ENCODE results near the gene IFNAR1. TPM values are rescaled to one million over a fixed set of nuclear protein-coding genes. Genes with fewer than 3 reads are reported as not detected.
A peak's percentile ranks its signal among the peaks of the same experiment; 100 is the strongest.
"Not testable (repeated sequence)": the region's sequence is repeated elsewhere in the genome, so short reads cannot be mapped to it uniquely, and the experiment has no call there.

Gene IFNAR1
- total RNA-seq, 2 donors from 2014 or later = 30.7 to 33.1 TPM

- intact Hi-C loops (cut with DNase I) = loop anchor here (5.0 to 10.0 kb wide), 3 partner anchors 168 to 536 kb away; no protein-coding TSS in a partner anchor
- no peak for ATAC-seq
These were observed 45.5 kb downstream of the IFNAR1 start for GRCh38 chr21:33370305-33370704.

DNA sequence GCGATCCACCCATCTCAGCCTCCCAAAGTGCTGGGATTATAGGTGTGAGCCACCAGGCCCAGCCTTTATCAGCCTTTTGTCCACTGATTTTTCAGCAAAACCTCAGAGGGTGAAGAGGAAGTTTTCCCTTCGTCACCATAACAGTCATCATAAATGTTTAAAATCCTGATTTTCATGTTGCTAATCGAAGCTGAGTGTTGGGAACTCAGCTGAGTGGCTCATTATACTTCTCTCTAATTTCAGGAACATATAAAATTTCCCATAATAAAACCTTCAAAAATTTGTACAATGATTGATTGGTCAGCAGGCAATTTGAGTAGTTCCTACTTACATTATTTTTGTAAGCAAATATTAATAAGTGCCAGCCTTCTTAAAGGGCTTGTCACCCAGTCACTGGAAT is 46.6 kb downstream of the IFNAR1 start:
- DNase-seq (no peak), ATAC-seq (no peak)
- intact Hi-C loops (cut with DNase I) = loop anchor here (5.0 to 10.0 kb wide), 3 partner anchors 169 to 537 kb away; no protein-coding TSS in a partner anchor

More at GRCh38 chr21:33370305-33370704, 45.5 kb downstream of the IFNAR1 start:
- DNase-seq = no peak

- intact Hi-C loops (cut with DNase I) = loop anchor here (5.0 to 10.0 kb wide), 3 partner anchors 170 to 538 kb away; no protein-coding TSS in a partner anchor
- ATAC-seq (no peak), DNase-seq (no peak)
These were observed 47.8 kb downstream of the IFNAR1 start for GRCh38 chr21:33372582-33372981.

GRCh38 chr21:33373451-33373850 is 48.7 kb downstream of the IFNAR1 start:
- intact Hi-C loops (cut with DNase I) = loop anchor here (5.0 to 10.0 kb wide), 3 partner anchors 171 to 539 kb away; no protein-coding TSS in a partner anchor
- DNase-seq (no peak), ATAC-seq (no peak)

GRCh38 chr21:33374080-33374449 is 49.3 kb downstream of the IFNAR1 start:
- intact Hi-C loops (cut with DNase I) = loop anchor here (5.0 to 10.0 kb wide), 3 partner anchors 172 to 539 kb away; no protein-coding TSS in a partner anchor
- ATAC-seq (peak in 1 of 2 donors; percentile 35), DNase-seq (no peak)

DNA sequence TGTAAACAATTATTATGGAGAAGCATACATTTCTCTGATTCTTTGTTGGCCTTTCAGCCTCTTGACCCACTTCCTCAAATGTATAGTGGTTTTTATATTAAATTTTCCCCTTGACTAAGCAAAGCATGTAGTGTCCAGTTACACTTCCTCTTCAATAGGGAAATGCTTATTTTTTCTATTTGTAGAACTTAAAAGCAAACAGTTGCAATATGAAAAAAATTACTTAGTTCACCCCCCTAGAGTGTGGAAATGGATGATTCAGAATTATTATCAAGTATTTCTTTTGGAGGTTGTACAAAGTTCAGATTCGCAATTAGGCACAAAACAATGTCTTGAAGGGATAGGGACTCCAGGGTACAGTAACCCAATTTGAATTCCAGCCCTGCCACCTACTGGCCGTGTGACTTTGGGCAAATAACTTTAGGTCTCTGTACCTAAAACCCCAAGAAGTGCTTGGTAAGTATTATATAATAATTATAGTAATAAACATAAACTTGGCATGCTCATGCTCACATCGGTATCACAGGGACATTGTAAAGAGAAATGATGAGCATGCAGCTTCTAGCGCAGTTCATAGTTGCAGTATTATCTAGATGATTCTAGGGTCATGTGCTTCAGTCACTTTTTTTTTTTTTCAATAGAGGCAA is 49.8 kb downstream of the IFNAR1 start:
- DNase-seq = peak; percentile 58
- peak; percentile 81 to 90 for ATAC-seq

DNA sequence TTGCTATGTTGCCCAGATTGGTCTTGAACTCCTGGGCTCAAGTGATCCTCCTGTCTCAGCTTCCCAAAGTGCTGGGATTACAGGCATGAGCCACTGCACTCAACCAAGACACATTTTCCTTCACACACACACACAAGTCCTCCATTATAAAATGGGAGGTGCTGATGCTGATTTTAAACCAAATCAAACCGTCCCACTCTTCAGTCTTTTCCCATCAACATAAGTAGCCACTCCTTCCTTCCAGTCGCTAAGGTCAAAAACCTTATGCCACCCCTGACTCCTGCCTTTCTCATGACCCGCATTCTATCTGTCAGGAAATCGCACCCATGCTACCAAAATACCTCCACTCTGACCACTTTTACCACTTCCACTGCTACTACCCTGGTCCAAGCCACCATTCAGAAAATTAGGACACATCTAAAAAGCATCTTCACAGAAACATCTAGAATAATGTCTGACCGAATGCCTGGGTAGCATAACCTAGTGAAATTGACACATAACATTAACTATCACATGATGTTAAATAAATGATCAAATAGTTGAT is 50.4 kb downstream of the IFNAR1 start:
- DNase-seq = no peak
- ATAC-seq = no peak
- intact Hi-C loops (cut with DNase I) = loop anchor here in 1 of 2 donors (10.0 kb wide), 1 partner anchor 540 kb away; no protein-coding TSS in a partner anchor

More for the DNA sequence above, 49.8 kb downstream of the IFNAR1 start:
- intact Hi-C loops (cut with DNase I) = loop anchor here (5.0 to 10.0 kb wide), 3 partner anchors 172 to 540 kb away; no protein-coding TSS in a partner anchor

DNA sequence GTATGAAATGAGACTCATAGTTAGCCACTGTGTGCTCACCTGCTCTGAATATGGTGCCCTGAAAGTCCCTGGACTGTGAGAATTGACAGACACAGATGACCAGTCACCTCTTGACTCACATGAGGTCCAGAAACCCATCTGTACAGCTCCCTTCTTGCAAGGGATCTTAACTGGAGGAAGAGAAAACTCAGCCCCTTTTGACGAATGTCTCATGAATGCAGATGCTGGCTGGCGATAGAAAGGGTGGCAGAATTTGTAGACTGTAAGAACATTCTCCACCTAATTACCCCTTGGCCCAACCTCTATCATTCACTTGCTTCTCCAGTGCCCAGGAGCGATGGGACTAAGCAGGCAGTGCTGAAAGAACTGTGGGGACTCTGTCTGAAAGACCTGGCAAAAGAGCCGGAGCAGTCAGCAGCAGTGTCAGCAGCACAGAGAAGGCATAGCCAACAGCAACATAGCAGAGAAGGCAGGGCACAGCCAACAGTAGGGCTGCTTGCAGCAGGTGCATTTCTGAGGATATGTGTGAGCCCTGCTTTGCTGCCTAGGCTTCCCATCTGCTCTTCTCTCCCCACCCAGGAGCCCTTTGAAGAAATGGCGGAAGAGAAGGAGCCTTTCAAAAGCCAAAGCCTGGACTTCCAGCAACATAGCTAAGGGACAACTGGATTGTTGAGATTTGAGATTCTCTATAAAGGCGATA is 52.6 kb downstream of the IFNAR1 start:
- DNase-seq (no peak), ATAC-seq (no peak)
- intact Hi-C loops (cut with DNase I) = loop anchor here in 1 of 2 donors (10.0 kb wide), 1 partner anchor 543 kb away; no protein-coding TSS in a partner anchor

DNA sequence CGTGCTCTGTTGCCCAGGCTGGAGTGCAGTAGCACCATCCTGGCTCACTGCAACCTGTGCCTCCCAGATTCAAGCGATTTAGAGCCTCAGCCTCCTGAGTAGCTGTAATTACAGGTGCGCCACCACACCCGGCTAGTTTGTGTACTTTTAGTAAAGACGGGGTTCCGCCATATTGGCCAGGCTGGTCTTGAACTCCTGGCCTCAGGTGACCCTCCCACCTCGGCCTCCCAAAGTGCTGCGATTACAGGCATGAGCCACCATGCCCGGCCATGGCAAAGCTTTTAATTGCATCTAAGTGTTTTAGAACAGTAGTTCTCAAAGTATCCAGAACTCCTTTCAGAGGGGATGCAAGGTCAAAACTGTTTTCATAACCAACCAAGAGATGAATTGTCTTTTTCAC is 53.3 kb downstream of the IFNAR1 start:
- DNase-seq = no peak
- ATAC-seq = no peak
- intact Hi-C loops (cut with DNase I) = loop anchor here in 1 of 2 donors (10.0 kb wide), 1 partner anchor 543 kb away; no protein-coding TSS in a partner anchor

- ATAC-seq = peak; percentile 20 to 78
- intact Hi-C loops (cut with DNase I) = loop anchor here in 1 of 2 donors (10.0 kb wide), 1 partner anchor 545 kb away; no protein-coding TSS in a partner anchor
These were observed 55.2 kb downstream of the IFNAR1 start for GRCh38 chr21:33379934-33380333.

GRCh38 chr21:33380483-33380998 is 55.8 kb downstream of the IFNAR1 start:
- intact Hi-C loops (cut with DNase I) = no loop called here
- ATAC-seq = peak; percentile 98
- peak; percentile 96 for DNase-seq

More at GRCh38 chr21:33379934-33380333, 55.2 kb downstream of the IFNAR1 start:
- DNase-seq = peak; percentile 43

DNA sequence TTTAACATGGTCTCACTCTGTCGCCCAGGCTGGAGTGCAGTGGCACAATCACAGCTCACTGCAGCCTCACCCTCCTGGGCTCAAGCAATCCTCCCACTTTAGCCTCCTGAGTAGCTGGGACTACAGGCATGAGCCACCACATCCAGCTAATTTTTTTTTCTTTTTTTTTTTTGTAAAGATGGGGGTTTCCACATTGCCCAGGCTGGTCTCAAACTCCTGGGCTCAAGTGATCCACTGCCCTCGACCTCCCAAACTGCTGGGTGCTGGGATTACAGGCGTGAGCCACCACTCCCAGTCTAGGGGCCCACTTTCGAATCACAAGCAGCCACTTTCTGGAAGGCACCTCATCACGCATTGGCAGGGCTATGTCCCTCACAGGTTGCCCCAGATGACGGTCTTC is 56.6 kb downstream of the IFNAR1 start:
- ATAC-seq; DNase-seq; intact Hi-C loops (cut with DNase I): not testable (repeated sequence)

DNA sequence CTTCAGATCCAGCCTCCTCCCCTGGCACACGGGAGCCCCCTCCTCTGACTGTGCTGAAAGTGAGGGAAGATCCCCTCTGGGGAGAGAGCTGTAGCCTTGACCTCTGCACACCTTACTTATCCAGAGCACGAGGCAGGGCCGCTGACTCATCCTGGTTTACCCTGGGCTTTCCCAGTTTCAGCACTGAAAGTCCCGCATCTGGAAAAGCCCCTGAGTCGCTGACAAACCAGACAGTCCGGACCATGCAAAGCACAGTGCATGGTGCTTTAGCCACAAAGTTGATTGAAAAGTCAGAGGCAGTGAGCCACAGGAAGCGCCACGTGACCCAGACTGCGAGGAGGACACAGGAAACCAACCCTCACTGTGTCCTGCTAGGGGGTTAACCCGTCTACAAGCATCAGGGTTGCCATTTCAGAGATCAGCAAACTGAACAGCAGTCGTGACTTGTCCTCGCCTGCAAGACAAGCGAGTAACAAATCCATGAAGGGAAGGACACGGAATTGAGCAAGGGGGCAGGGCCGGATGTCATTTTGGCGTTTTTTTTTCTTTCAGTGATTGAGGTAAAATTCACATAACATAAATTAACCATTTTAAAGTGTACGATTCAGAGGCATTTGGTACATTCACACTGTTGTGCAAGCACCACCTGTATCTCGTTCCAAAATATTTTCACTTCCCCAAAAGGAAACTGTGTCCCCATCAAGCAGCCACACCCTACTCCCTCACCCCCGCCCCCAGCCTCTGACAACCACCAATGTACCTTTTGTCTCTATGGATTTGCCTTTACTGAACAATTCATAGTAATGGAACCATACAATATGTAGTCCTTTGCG is 58.5 kb downstream of the IFNAR1 start:
- DNase-seq (peak; percentile 68), ATAC-seq (peak; percentile 31 to 50)
- intact Hi-C loops (cut with DNase I) = no loop called here

- no peak for DNase-seq
- no peak for ATAC-seq
- intact Hi-C loops (cut with DNase I) = no loop called here
These were observed 60.1 kb downstream of the IFNAR1 start for GRCh38 chr21:33384841-33385331.

DNA sequence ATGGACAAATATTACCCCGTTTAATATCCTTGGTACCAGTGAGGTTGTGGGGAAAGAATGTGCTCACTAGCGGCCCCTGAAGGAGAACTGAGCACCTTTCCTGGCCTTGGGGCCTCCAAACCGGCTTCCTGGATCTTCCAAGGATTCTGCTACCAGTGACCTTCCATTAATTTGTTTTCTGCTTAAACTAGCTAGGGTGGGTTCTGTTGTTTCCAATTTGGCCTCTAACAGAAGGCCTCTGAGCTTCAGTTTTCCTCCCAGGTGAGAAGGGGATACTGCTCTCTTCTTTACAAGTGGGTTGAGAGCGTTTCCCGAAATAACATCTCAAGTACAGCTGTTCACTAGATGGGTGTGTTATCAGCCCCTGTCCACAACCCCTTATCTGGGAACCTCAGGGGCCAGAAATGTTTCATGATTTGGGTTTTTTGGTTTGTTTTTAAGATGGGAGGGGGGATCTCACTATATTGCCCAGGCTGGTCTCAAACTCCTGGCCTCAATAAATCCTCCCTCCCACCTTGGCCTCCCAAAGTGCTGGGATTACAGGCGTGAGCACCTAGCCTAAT is 61.5 kb downstream of the IFNAR1 start:
- intact Hi-C loops (cut with DNase I) = no loop called here
- no peak for ATAC-seq

DNA sequence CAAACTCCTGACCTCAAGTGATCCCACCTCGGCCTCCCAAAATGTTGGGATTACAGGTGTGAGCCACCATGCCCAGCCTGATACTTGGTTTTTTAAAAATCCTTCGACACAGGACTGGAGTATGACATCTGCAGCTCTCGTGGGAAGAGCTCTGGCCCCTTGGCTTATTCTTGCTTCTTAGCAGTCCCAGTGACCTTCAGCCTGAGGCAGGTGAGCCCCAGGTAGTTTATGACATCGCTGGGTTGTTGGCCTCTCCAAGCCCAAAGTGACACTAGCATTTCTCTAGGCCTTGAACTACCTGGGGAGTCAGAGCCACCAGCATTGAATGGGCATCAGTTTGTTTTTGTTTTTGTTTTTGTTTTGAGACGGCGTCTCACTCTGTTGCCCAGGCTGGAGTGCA is 62.5 kb downstream of the IFNAR1 start:
- intact Hi-C loops (cut with DNase I) = no loop called here
- no peak for ATAC-seq
- no peak for DNase-seq

More for the DNA sequence above, 61.5 kb downstream of the IFNAR1 start:
- DNase-seq = no peak

GRCh38 chr21:33388188-33388587 is 63.4 kb downstream of the IFNAR1 start:
- DNase-seq = no peak
- intact Hi-C loops (cut with DNase I) = no loop called here
- ATAC-seq = no peak

GRCh38 chr21:33390479-33390878 is 65.7 kb downstream of the IFNAR1 start:
- DNase-seq = no peak
- no peak for ATAC-seq
- intact Hi-C loops (cut with DNase I) = no loop called here

Measured in left cardiac atrium (tissue), 4 donors.